ENCODE data around the gene MAGEB16. TPM values are rescaled to one million over a fixed set of nuclear protein-coding genes. Genes with fewer than 3 reads are reported as not detected.

MAGEB16 gene
- total RNA-seq, 1 experiment from 2014 or later: not detected

DNA sequence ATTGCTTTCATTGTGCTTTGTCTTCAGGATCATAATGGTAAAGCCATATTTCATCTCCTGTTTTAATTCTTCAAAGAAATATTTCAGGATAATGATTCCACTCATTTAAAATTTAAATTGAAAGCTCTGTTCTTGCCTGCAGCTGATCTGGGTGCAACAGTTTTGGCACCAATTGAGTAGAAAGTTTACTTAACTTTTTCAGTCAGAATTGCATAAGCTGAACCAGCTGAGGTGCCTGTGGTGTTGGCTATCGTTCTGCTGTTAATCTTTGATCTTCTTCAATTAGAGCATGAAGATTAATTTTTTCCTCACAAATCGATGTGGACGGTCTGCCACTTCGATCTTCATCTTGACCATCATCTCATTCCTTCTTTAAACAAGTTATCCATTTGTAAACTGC lies 49.6 kb downstream of the MAGEB16 start:
- H3K4me1 ChIP-seq: no peaks in the 10 kb centered on the region
- H3K27me3 ChIP-seq (replicated peaks; ENCODE audit: control insufficient read depth, insufficient read depth, low read length): no peaks in the 10 kb centered on the region
- no peak overlapping the region for H3K4me3 ChIP-seq (ENCODE audit: low read depth, low read length)
- Mint-ChIP-seq H3K36me3 (ENCODE audit: insufficient read depth, unreplicated experiment) (no peaks in the 10 kb centered on the region), H3K9me3 (ENCODE audit: unreplicated experiment) (no peaks in the 10 kb centered on the region), H3K27me3 (ENCODE audit: insufficient read depth, unreplicated experiment) (no peaks in the 10 kb centered on the region), H3K27ac (ENCODE audit: unreplicated experiment) (no peak overlapping the region), H3K4me3 (ENCODE audit: unreplicated experiment) (no peak overlapping the region), H3K4me1 (ENCODE audit: low read depth, unreplicated experiment) (no peaks in the 10 kb centered on the region)
- ChIA-PET POLR2A (no interaction called here), CTCF (interaction anchor here (0.7 kb wide), 1 partner anchor 539 kb away, joined by 3 read pairs; no protein-coding TSS in a partner anchor)
- no peak for DNase-seq
- BruUV-seq (replicated peaks): no TSS peak
- H3K9me3 ChIP-seq: no peaks in the 10 kb centered on the region
- TF ChIP-seq, protein P1, sequence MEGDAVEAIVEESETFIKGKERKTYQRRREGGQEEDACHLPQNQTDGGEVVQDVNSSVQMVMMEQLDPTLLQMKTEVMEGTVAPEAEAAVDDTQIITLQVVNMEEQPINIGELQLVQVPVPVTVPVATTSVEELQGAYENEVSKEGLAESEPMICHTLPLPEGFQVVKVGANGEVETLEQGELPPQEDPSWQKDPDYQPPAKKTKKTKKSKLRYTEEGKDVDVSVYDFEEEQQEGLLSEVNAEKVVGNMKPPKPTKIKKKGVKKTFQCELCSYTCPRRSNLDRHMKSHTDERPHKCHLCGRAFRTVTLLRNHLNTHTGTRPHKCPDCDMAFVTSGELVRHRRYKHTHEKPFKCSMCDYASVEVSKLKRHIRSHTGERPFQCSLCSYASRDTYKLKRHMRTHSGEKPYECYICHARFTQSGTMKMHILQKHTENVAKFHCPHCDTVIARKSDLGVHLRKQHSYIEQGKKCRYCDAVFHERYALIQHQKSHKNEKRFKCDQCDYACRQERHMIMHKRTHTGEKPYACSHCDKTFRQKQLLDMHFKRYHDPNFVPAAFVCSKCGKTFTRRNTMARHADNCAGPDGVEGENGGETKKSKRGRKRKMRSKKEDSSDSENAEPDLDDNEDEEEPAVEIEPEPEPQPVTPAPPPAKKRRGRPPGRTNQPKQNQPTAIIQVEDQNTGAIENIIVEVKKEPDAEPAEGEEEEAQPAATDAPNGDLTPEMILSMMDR (IDR thresholded peaks at IDR 0.05; ENCODE audit: insufficient read depth in 1 of 2, low read depth in 1 of 2, low read length in 1 of 2, severe bottlenecking in 1 of 2, unreplicated experiment in 1 of 2): no peak
- intact Hi-C loops (cut with micrococcal nuclease; ENCODE audit: unreplicated experiment): no loop called here
- H3K36me3 ChIP-seq (ENCODE audit: control insufficient read depth, insufficient read depth, low read length): no peaks in the 10 kb centered on the region

Other genes starting within 250 kb of the MAGEB16 start
- gene CFAP47, start 121.4 kb downstream of the MAGEB16 start, total RNA-seq (2022): 0.09 and 0.16 TPM in 2 replicates